Stimulated activated CD8-positive, alpha-beta memory T cell treated with anti-CD3 and anti-CD28 coated beads, Interleukin-4, amount 100 ng/mL, for 48 hours (primary cell): Measurements from ENCODE around the gene IRGQ.
A peak's percentile ranks its signal among the peaks of the same experiment; 100 is the strongest.
"Not testable (repeated sequence)": the region's sequence is repeated elsewhere in the genome, so short reads cannot be mapped to it uniquely, and the experiment has no call there.

ENCODE experiments used
- DNase-seq: peaks from one replicate; pipeline ENCODE4 v3.0.0-alpha.2; 2020

The IRGQ gene

GRCh38 chr19:43569657-43570056 lies 26.3 kb downstream of the IRGQ start:
- DNase-seq = no peak

- no peak for DNase-seq
Measured at GRCh38 chr19:43564800-43565199, 31.1 kb downstream of the IRGQ start.

- no peak for DNase-seq
Measured at GRCh38 chr19:43563816-43564457, 32.0 kb downstream of the IRGQ start.

- peak; percentile 71 for DNase-seq
Measured at GRCh38 chr19:43562698-43563241, 33.2 kb downstream of the IRGQ start.

GRCh38 chr19:43562226-43562697 lies 33.7 kb downstream of the IRGQ start:
- DNase-seq = no peak

GRCh38 chr19:43561139-43561970 lies 34.6 kb downstream of the IRGQ start:
- no peak for DNase-seq

GRCh38 chr19:43560687-43561086 lies 35.2 kb downstream of the IRGQ start:
- DNase-seq = no peak

- DNase-seq = peak; percentile 90
Measured at GRCh38 chr19:43555185-43555770, 40.7 kb downstream of the IRGQ start.

- no peak for DNase-seq
Measured at GRCh38 chr19:43554317-43554895, 41.5 kb downstream of the IRGQ start.

- DNase-seq = no peak
Measured at GRCh38 chr19:43553656-43554055, 42.3 kb downstream of the IRGQ start.

- no peak for DNase-seq
Measured at GRCh38 chr19:43552616-43553015, 43.3 kb downstream of the IRGQ start.

GRCh38 chr19:43552198-43552450 lies 43.8 kb downstream of the IRGQ start:
- DNase-seq = no peak

- DNase-seq = no peak
Measured at GRCh38 chr19:43551399-43552197, 44.3 kb downstream of the IRGQ start.

GRCh38 chr19:43548706-43549105 lies 47.2 kb downstream of the IRGQ start:
- DNase-seq = no peak

GRCh38 chr19:43547926-43548325 lies 48.0 kb downstream of the IRGQ start:
- DNase-seq = not testable (repeated sequence)

GRCh38 chr19:43546581-43546980 lies 49.4 kb downstream of the IRGQ start:
- no peak for DNase-seq

GRCh38 chr19:43545981-43546380 lies 50.0 kb downstream of the IRGQ start:
- DNase-seq = no peak

- DNase-seq = no peak
Measured at GRCh38 chr19:43545276-43545675, 50.7 kb downstream of the IRGQ start.

GRCh38 chr19:43544077-43544476 lies 51.9 kb downstream of the IRGQ start:
- DNase-seq = no peak

- DNase-seq = no peak
Measured at GRCh38 chr19:43541920-43542650, 53.8 kb downstream of the IRGQ start.

GRCh38 chr19:43540381-43540780 lies 55.6 kb downstream of the IRGQ start:
- DNase-seq = no peak

- no peak for DNase-seq
Measured at GRCh38 chr19:43538922-43539321, 57.0 kb downstream of the IRGQ start.
